ENCODE measurements around the gene KLHL29.

The KLHL29 gene

GRCh38 chr2:23393722-23394121, 8.7 kb downstream of the KLHL29 start:
- no peak for TF ChIP-seq CTCF (IDR thresholded peaks at IDR 0.05; ENCODE audit: insufficient read depth, missing control alignments)
- no peak for FAIRE-seq
- DNase-seq (ENCODE audit: insufficient read length, low spot score) = no peak

GRCh38 chr2:23394700-23395099, 9.7 kb downstream of the KLHL29 start:
- TF ChIP-seq CTCF (IDR thresholded peaks at IDR 0.05; ENCODE audit: insufficient read depth, missing control alignments) = no peak
- FAIRE-seq (peak; percentile 44), DNase-seq (ENCODE audit: insufficient read length, low spot score) (no peak)

- no peak for FAIRE-seq
Measured at GRCh38 chr2:23397478-23397877, 12.5 kb downstream of the KLHL29 start.

GRCh38 chr2:23399674-23400261, 14.8 kb downstream of the KLHL29 start:
- no peak for TF ChIP-seq CTCF (IDR thresholded peaks at IDR 0.05; ENCODE audit: insufficient read depth, missing control alignments)
- DNase-seq (ENCODE audit: insufficient read length, low spot score) (no peak), FAIRE-seq (no peak)

More at GRCh38 chr2:23397478-23397877, 12.5 kb downstream of the KLHL29 start:
- no peak for DNase-seq (ENCODE audit: insufficient read length, low spot score)
- TF ChIP-seq CTCF (IDR thresholded peaks at IDR 0.05; ENCODE audit: insufficient read depth, missing control alignments) = no peak

GRCh38 chr2:23400703-23401102, 15.7 kb downstream of the KLHL29 start:
- no peak for FAIRE-seq
- no peak for DNase-seq (ENCODE audit: insufficient read length, low spot score)
- TF ChIP-seq CTCF (IDR thresholded peaks at IDR 0.05; ENCODE audit: insufficient read depth, missing control alignments) = no peak

GRCh38 chr2:23401427-23402204, 16.6 kb downstream of the KLHL29 start:
- no peak for FAIRE-seq
- no peak for DNase-seq (ENCODE audit: insufficient read length, low spot score)
- TF ChIP-seq CTCF (IDR thresholded peaks at IDR 0.05; ENCODE audit: insufficient read depth, missing control alignments) = no peak

GRCh38 chr2:23402205-23402740, 17.3 kb downstream of the KLHL29 start:
- FAIRE-seq = no peak
- no peak for TF ChIP-seq CTCF (IDR thresholded peaks at IDR 0.05; ENCODE audit: insufficient read depth, missing control alignments)

More at GRCh38 chr2:23402205-23402740, 17.3 kb downstream of the KLHL29 start:
- no peak for DNase-seq (ENCODE audit: insufficient read length, low spot score)

Data from D721Med (cell line).